GM12874 (cell line): ENCODE data around the gene BEAN1.

ENCODE experiments used
- TF ChIP-seq, protein P1 (sequence below): IDR thresholded peaks from 2 replicates; pipeline ENCODE4 v1.5.1; 2011; ENCODE audit warnings: low read depth, mild to moderate bottlenecking, control low read depth, low read length, moderate library complexity; ENCODE audit not compliant: insufficient read depth

The BEAN1 gene

GRCh38 chr16:66440970-66441369 is 13.9 kb downstream of the BEAN1 start:
- TF ChIP-seq, protein P1, sequence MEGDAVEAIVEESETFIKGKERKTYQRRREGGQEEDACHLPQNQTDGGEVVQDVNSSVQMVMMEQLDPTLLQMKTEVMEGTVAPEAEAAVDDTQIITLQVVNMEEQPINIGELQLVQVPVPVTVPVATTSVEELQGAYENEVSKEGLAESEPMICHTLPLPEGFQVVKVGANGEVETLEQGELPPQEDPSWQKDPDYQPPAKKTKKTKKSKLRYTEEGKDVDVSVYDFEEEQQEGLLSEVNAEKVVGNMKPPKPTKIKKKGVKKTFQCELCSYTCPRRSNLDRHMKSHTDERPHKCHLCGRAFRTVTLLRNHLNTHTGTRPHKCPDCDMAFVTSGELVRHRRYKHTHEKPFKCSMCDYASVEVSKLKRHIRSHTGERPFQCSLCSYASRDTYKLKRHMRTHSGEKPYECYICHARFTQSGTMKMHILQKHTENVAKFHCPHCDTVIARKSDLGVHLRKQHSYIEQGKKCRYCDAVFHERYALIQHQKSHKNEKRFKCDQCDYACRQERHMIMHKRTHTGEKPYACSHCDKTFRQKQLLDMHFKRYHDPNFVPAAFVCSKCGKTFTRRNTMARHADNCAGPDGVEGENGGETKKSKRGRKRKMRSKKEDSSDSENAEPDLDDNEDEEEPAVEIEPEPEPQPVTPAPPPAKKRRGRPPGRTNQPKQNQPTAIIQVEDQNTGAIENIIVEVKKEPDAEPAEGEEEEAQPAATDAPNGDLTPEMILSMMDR, result no peak

- TF ChIP-seq, protein P1, result no peak
These were observed 14.7 kb downstream of the BEAN1 start for GRCh38 chr16:66441586-66442375.

DNA sequence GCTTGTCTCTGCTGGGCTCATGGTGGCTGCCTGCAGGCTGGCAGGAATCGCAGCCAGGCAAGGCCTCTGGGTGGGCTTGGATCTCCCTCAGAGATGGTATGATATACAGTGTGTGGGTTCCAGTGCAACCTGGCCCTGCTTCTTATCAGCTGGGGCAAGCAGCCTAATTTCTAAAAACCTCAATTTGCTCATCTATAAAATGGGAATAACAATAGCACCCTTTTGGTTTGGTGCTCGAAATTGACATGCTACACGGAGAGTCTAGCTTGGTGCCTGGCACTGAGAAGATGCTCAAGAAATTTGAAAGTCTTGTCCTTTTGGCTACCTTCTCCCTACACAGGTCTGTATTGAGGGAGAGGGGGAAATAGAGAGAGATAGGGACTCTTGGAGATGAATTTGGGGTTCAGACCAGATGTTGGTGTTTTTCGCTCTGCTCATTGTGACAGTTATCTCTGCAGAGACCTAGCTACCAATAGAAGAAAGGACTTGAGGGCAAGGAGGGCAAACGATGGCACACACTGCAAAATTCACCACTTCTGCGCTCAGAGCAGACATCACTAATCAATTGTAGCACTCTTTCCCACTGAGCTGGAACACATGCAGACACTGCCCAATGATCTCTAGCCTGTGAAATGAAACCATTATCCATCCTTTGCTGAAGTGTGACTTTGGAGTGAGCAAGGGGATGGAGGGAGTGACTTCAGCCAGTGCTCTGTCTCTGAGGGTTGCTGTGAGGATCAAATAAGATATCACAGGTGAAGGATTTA is 15.6 kb downstream of the BEAN1 start:
- TF ChIP-seq, protein P1, result no peak

- TF ChIP-seq, protein P1, result no peak
These were observed 16.2 kb downstream of the BEAN1 start for GRCh38 chr16:66443269-66443652.

- TF ChIP-seq, protein P1, result no peak
These were observed 17.0 kb downstream of the BEAN1 start for GRCh38 chr16:66444049-66444481.

DNA sequence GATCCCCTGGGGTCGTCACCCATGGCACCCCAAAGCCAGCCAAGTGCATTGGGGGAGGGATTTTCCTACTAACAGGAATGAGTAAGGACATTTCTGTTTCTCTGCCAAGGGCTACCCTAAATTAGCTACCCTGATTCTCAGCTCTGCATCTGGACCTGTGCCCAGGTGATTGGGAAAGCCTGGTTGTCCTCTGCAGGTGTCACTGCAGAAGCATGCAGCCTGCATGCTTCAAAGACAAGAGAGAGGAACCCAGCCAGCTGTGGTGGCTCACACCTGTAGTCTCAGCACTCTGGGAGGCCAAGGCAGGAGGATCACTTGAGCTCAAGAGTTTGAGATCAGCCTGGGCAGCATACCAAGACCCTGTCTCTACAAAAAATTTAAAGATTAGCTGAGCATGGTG is 19.6 kb downstream of the BEAN1 start:
- TF ChIP-seq, protein P1, result no peak

- TF ChIP-seq, protein P1, result no peak
These were observed 20.4 kb downstream of the BEAN1 start for GRCh38 chr16:66447491-66447890.
